MCF 10A (cell line): ENCODE measurements around the gene NAALADL2. TPM values are rescaled to one million over a fixed set of nuclear protein-coding genes. Genes with fewer than 3 reads are reported as not detected.
"Not testable (repeated sequence)": the region's sequence is repeated elsewhere in the genome, so short reads cannot be mapped to it uniquely, and the experiment has no call there.

Source experiments
- BruUV-seq: library from RNA; stranded (reverse); fragments of 400-500 nt; replicated peaks from 2 replicates; lab custom pipeline; 2021; lab: Mats Ljungman, UMichigan
- CTCF ChIA-PET: fragments of 300-600 bp; sonication (Branson Sonifier 250); formaldehyde crosslinking; extraction: SDS; loops from one replicate; lab custom pipeline; 2021; ENCODE audit warnings: antibody characterized with exemption, inconsistent platforms; lab: Yijun Ruan, JAX
- POLR2A ChIA-PET: fragments of 300-600, 350-650 bp; sonication (Branson Sonifier 250); formaldehyde crosslinking; extraction: SDS; loops from one replicate; lab custom pipeline; 2020; ENCODE audit warnings: antibody characterized with exemption, inconsistent platforms; lab: Yijun Ruan, JAX
- DNase-seq: peaks from one replicate; pipeline ENCODE4 v3.0.0-alpha.2; 2018; ENCODE audit not compliant: unreplicated experiment
- H3K27ac Mint-ChIP-seq: one replicate; pipeline ENCODE4 v1.8.0; 2022; ENCODE audit warnings: mild to moderate bottlenecking, low read depth, mixed read lengths; ENCODE audit not compliant: unreplicated experiment
- H3K27me3 Mint-ChIP-seq: one replicate; pipeline ENCODE4 v1.8.0; 2022; ENCODE audit warnings: mixed read lengths; ENCODE audit not compliant: insufficient read depth, unreplicated experiment
- H3K36me3 Mint-ChIP-seq: one replicate; pipeline ENCODE4 v1.8.0; 2022; ENCODE audit warnings: mild to moderate bottlenecking, moderate library complexity, mixed read lengths; ENCODE audit not compliant: insufficient read depth, unreplicated experiment
- H3K4me1 Mint-ChIP-seq: one replicate; pipeline ENCODE4 v1.8.0; 2022; ENCODE audit warnings: mixed read lengths; ENCODE audit not compliant: insufficient read depth, unreplicated experiment
- H3K4me3 Mint-ChIP-seq: one replicate; pipeline ENCODE4 v1.8.0; 2022; ENCODE audit warnings: mild to moderate bottlenecking, moderate library complexity, mixed read lengths; ENCODE audit not compliant: unreplicated experiment
- H3K9me3 Mint-ChIP-seq: one replicate; pipeline ENCODE4 v1.8.0; 2022; ENCODE audit warnings: mixed read lengths; ENCODE audit not compliant: unreplicated experiment
- intact Hi-C: fragments of 100-400 bp; cut with micrococcal nuclease; formaldehyde crosslinking; loops from 2 replicates; pipeline ENCODE4 v1.14.1; 2022
- total RNA-seq: library from RNA; stranded (reverse); gene quantifications from 2 replicates; pipeline ENCODE4 v1.2.3, GENCODE V29; 2022
- TF ChIP-seq, protein P1 (sequence below): fragments of 200-600 bp; IDR thresholded peaks from one replicate; pipeline ENCODE4 v1.8.0; 2022; ENCODE audit warnings: antibody characterized with exemption, mild to moderate bottlenecking; ENCODE audit not compliant: unreplicated experiment

Gene NAALADL2
- total RNA-seq, 1 experiment from 2014 or later: 4.2 TPM

DNA sequence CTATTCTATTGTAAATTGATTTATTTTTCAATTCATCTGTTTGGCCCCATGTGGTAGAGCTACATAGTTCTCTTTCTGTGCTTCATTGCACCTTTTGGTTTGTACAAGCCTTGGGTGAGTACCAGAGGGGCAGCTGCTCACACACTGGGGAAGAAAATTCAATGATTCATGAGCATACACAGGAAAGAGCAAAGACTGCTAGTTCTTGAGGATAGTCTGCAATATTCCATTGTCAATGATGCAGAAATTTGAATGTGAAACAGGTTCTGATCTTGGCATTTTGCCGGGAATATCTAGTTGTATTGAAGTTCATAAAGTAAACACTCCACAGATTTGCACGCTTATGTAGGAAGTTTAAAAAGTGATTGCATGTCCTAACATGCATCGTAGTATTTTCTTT lies 304.6 kb downstream of the NAALADL2 start:
- no peaks in the 10 kb centered on the region for H3K4me1 Mint-ChIP-seq
- DNase-seq: no peak
- POLR2A ChIA-PET: no interaction called here

DNA sequence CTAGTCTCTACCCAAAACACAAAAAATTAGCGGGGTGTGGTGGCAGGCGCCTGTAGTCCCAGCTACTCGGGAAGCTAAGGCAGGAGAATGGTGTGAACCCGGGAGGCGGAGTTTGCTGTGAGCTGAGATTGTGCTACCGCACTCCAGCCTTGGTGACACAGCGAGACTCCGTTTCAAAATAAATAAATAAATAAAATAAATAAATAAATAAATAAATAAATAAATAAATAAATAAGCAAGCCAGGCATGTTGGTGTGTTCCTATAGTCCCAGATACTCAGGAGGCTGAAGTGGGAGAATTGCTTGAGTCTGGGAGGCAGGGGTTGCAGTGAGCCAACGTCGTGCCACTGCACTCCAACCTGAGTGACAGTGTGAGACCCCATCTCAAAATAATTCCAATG lies 314.0 kb downstream of the NAALADL2 start:
- H3K27me3 Mint-ChIP-seq, H3K36me3 Mint-ChIP-seq, H3K27ac Mint-ChIP-seq, DNase-seq, H3K9me3 Mint-ChIP-seq, H3K4me1 Mint-ChIP-seq, BruUV-seq, H3K4me3 Mint-ChIP-seq, intact Hi-C loops: not testable (repeated sequence)
- ChIA-PET POLR2A (interaction anchor here (0.7 kb wide), 1 partner anchor 270 kb away, joined by 3 read pairs; no protein-coding TSS in a partner anchor), CTCF (interaction anchor here (1.0 kb wide), 1 partner anchor 9 kb away, joined by 3 read pairs; no protein-coding TSS in a partner anchor)

More for the DNA sequence above, 304.6 kb downstream of the NAALADL2 start:
- CTCF ChIA-PET: interaction anchor here (1.0 kb wide), 2 partner anchors 9 to 1039 kb away, joined by 3 read pairs; no protein-coding TSS in a partner anchor
- no TSS peak for BruUV-seq
- Mint-ChIP-seq H3K4me3 (no peak overlapping the region), H3K36me3 (no peaks in the 10 kb centered on the region), H3K9me3 (no peaks in the 10 kb centered on the region), H3K27me3 (no peaks in the 10 kb centered on the region), H3K27ac (no peak overlapping the region)
- TF ChIP-seq, protein P1, sequence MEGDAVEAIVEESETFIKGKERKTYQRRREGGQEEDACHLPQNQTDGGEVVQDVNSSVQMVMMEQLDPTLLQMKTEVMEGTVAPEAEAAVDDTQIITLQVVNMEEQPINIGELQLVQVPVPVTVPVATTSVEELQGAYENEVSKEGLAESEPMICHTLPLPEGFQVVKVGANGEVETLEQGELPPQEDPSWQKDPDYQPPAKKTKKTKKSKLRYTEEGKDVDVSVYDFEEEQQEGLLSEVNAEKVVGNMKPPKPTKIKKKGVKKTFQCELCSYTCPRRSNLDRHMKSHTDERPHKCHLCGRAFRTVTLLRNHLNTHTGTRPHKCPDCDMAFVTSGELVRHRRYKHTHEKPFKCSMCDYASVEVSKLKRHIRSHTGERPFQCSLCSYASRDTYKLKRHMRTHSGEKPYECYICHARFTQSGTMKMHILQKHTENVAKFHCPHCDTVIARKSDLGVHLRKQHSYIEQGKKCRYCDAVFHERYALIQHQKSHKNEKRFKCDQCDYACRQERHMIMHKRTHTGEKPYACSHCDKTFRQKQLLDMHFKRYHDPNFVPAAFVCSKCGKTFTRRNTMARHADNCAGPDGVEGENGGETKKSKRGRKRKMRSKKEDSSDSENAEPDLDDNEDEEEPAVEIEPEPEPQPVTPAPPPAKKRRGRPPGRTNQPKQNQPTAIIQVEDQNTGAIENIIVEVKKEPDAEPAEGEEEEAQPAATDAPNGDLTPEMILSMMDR: no peak
- intact Hi-C loops: no loop called here

DNA sequence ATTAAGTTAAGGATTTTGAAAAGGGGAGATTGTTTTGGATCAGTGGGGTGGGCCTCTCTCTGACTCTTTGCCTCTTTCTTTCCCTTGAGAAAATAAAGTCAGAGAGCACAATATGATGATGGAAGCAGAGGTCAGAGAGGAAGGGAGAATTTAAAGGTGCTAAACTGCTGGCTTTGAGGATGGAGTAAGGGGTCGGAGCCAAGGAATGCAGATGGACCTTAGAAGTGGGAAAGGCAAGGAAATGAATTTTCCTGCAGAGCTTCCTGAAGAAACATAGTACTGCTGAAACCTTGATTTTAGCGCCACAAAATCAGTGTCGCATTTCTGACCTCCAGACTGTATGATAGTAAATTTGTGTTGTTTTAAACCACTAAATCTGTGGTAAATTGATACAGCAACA lies 317.4 kb downstream of the NAALADL2 start:
- POLR2A ChIA-PET: no interaction called here
- Mint-ChIP-seq H3K4me1 (peaks cover 6% of the 10 kb centered on the region), H3K36me3 (no peaks in the 10 kb centered on the region), H3K27me3 (no peaks in the 10 kb centered on the region), H3K9me3 (no peaks in the 10 kb centered on the region), H3K4me3 (no peak overlapping the region), H3K27ac (no peak overlapping the region)
- TF ChIP-seq, protein P1: no peak
- CTCF ChIA-PET: no interaction called here
- DNase-seq: no peak
- BruUV-seq: no TSS peak
- intact Hi-C loops: no loop called here

DNA sequence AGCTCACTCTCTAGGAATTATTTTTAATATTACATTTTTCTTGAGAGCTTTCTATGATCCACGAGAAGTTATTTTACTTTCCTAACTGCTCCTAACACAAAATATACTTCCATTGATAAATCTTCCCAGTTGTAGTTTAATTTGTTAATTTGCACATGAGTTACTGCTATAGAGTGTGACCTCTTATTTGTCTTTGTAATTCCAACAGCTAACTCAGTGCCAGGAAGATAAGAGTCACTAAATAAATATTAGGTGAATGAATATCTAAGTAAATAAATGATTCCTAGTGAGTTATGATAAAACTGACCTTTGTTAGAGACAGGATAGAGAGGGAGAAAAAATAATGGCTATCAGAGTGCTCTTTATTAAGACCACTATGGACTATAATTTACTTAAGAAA lies 319.9 kb downstream of the NAALADL2 start:
- H3K9me3 Mint-ChIP-seq: no peaks in the 10 kb centered on the region
- H3K27me3 Mint-ChIP-seq: no peaks in the 10 kb centered on the region
- TF ChIP-seq, protein P1: no peak
- CTCF ChIA-PET: no interaction called here
- POLR2A ChIA-PET: interaction anchor here (0.8 to 1.0 kb wide), 2 partner anchors 9 to 17 kb away, joined by 3 read pairs; no protein-coding TSS in a partner anchor
- DNase-seq: no peak
- peaks cover 6% of the 10 kb centered on the region for H3K4me1 Mint-ChIP-seq
- no peak overlapping the region for H3K27ac Mint-ChIP-seq
- intact Hi-C loops: no loop called here
- H3K4me3 Mint-ChIP-seq: no peak overlapping the region
- no peaks in the 10 kb centered on the region for H3K36me3 Mint-ChIP-seq
- BruUV-seq: no TSS peak
